CD14-positive monocyte (primary cell): ENCODE measurements around the gene ARMH3. TPM values are rescaled to one million over a fixed set of nuclear protein-coding genes. Genes with fewer than 3 reads are reported as not detected.

ENCODE experiments used
- DNase-seq, 3 donors: peaks; one replicate each; pipeline ENCODE4 v3.0.0-alpha.2; 2011 to 2022
- H2AFZ ChIP-seq: 2 replicates; pipeline ENCODE4 v1.6.0; 2012; ENCODE audit warnings: mild to moderate bottlenecking, low read depth, low read length, inconsistent platforms; ENCODE audit not compliant: insufficient read depth, poor library complexity, severe bottlenecking
- H3K27ac ChIP-seq, 2 donors: 1 replicate in 1 of 2; 2 replicates in 1 of 2; pipeline ENCODE4 v1.5.1; 2012 to 2013; ENCODE audit warnings: low read length in 2 of 2, control low read depth in 1 of 2, inconsistent platforms in 1 of 2, low read depth in 1 of 2, mild to moderate bottlenecking in 1 of 2
- H3K27me3 ChIP-seq, 2 donors: one replicate each; pipeline versions ENCODE4 v1.6.0 to v1.6.1; 2011 to 2013; ENCODE audit warnings: low read length in 2 of 2; ENCODE audit not compliant: control insufficient read depth in 2 of 2, insufficient read depth in 2 of 2
- H3K36me3 ChIP-seq, 2 donors: replicated peaks in 1 of 2; 1 replicate in 1 of 2; 2 replicates in 1 of 2; pipeline versions ENCODE4 v1.5.1 to v1.6.1; 2012 to 2013; ENCODE audit warnings: low read length in 2 of 2, control low read depth in 1 of 2, inconsistent platforms in 1 of 2, mild to moderate bottlenecking in 1 of 2; ENCODE audit not compliant: insufficient read depth in 2 of 2, control insufficient read depth in 1 of 2
- H3K4me1 ChIP-seq, 2 donors: 1 replicate in 1 of 2; 2 replicates in 1 of 2; pipeline versions ENCODE4 v1.5.1 to v1.6.1; 2012 to 2013; ENCODE audit warnings: low read length in 2 of 2, control low read depth in 1 of 2, inconsistent platforms in 1 of 2, mild to moderate bottlenecking in 1 of 2, moderate library complexity in 1 of 2; ENCODE audit not compliant: insufficient read depth in 2 of 2, control insufficient read depth in 1 of 2
- H3K4me2 ChIP-seq: replicated peaks from 2 replicates; pipeline ENCODE3; 2012; ENCODE audit warnings: low read length, moderate library complexity, mild to moderate bottlenecking; ENCODE audit not compliant: poor library complexity, severe bottlenecking; ENCODE audit errors: extremely low read depth
- H3K4me3 ChIP-seq, 3 experiments: fragments of 200-600 bp in 1 of 3; sonication (generic) in 1 of 3; replicated peaks in 1 of 3; 1 replicate in 2 of 3; 2 replicates in 1 of 3; pipeline ENCODE4 v1.5.1; 2011 to 2013; ENCODE audit warnings: low read length in 3 of 3, mild to moderate bottlenecking in 3 of 3, control low read depth in 2 of 3, low read depth in 2 of 3, inconsistent platforms in 1 of 3, moderate library complexity in 1 of 3
- H3K79me2 ChIP-seq: 2 replicates; pipeline ENCODE4 v1.6.0; 2012; ENCODE audit warnings: mild to moderate bottlenecking, control low read depth, inconsistent platforms, low read length, moderate library complexity; ENCODE audit not compliant: insufficient read depth
- H3K9ac ChIP-seq: 2 replicates; pipeline ENCODE4 v1.6.0; 2017; ENCODE audit warnings: low read length, mild to moderate bottlenecking; ENCODE audit not compliant: insufficient read depth, poor library complexity, severe bottlenecking
- H3K9me3 ChIP-seq, 2 donors: replicated peaks in 1 of 2; 1 replicate in 1 of 2; 2 replicates in 1 of 2; pipeline versions ENCODE4 v1.5.1 to v1.6.1; 2012 to 2013; ENCODE audit warnings: low read length in 2 of 2, control low read depth in 1 of 2; ENCODE audit not compliant: control insufficient read depth in 1 of 2, insufficient read depth in 1 of 2
- H4K20me1 ChIP-seq: 2 replicates; pipeline ENCODE4 v1.6.0; 2012; ENCODE audit warnings: mild to moderate bottlenecking, low read length, control low read depth, moderate library complexity; ENCODE audit not compliant: insufficient read depth
- H3K27ac Mint-ChIP-seq, 7 donors: one replicate each; pipeline ENCODE4 v1.8.0; 2020; ENCODE audit warnings: mild to moderate bottlenecking in 7 of 7, mixed read lengths in 7 of 7, moderate library complexity in 6 of 7, inconsistent platforms in 2 of 7
- H3K27me3 Mint-ChIP-seq, 3 donors: one replicate each; pipeline ENCODE4 v1.8.0; 2021 to 2022; ENCODE audit warnings: low read depth in 3 of 3, mild to moderate bottlenecking in 3 of 3, mixed read lengths in 3 of 3, moderate library complexity in 3 of 3, inconsistent platforms in 1 of 3
- H3K36me3 Mint-ChIP-seq, 2 donors: one replicate each; pipeline ENCODE4 v1.8.0; 2020; ENCODE audit warnings: mixed read lengths in 2 of 2, inconsistent platforms in 1 of 2, mild to moderate bottlenecking in 1 of 2
- H3K4me1 Mint-ChIP-seq: one replicate; pipeline ENCODE4 v1.8.0; 2020; ENCODE audit warnings: mild to moderate bottlenecking, mixed read lengths
- H3K4me3 Mint-ChIP-seq, 2 donors: one replicate each; pipeline ENCODE4 v1.8.0; 2020; ENCODE audit warnings: mild to moderate bottlenecking in 2 of 2, mixed read lengths in 2 of 2, moderate library complexity in 1 of 2
- H3K9me3 Mint-ChIP-seq, 7 donors: one replicate each; pipeline ENCODE4 v1.8.0; 2020 to 2022; ENCODE audit warnings: mixed read lengths in 7 of 7, mild to moderate bottlenecking in 6 of 7, moderate library complexity in 6 of 7, inconsistent platforms in 2 of 7
- CTCF ChIP-seq: fragments of 200-600 bp; IDR thresholded peaks from one replicate; pipeline ENCODE4 v1.8.0; 2022; ENCODE audit warnings: antibody characterized with exemption, mild to moderate bottlenecking
- WGBS: methylation state at CpG from one replicate; pipeline ENCODE4 v1.1.5; 2013; ENCODE audit warnings: missing lambda C conversion rate; ENCODE audit not compliant: insufficient coverage; 5-methylcytosine and 5-hydroxymethylcytosine counted together
- intact Hi-C, 2 donors: fragments of 100-400 bp; cut with micrococcal nuclease; formaldehyde crosslinking; loops; one replicate each; pipeline versions ENCODE4 v1.15.0 to v1.15.1; 2023
- polyA plus RNA-seq, 3 donors: library from polyadenylated mRNA; depleted of rRNA in 1 of 3; unstranded in 2 of 3; stranded (reverse) in 1 of 3; fragments of 300-500 nt in 2 of 3; fragments of >200 nt in 1 of 3; fragmentation: Illumina TruSeq in 2 of 3; gene quantifications; 1 replicate in 2 of 3; 2 replicates in 1 of 3; pipeline ENCODE4 v1.2.3, GENCODE V29; 2012 to 2021

ARMH3 gene
- polyA plus RNA-seq, 3 donors, result 20.4 to 26.3 (median 22.1) TPM

DNA sequence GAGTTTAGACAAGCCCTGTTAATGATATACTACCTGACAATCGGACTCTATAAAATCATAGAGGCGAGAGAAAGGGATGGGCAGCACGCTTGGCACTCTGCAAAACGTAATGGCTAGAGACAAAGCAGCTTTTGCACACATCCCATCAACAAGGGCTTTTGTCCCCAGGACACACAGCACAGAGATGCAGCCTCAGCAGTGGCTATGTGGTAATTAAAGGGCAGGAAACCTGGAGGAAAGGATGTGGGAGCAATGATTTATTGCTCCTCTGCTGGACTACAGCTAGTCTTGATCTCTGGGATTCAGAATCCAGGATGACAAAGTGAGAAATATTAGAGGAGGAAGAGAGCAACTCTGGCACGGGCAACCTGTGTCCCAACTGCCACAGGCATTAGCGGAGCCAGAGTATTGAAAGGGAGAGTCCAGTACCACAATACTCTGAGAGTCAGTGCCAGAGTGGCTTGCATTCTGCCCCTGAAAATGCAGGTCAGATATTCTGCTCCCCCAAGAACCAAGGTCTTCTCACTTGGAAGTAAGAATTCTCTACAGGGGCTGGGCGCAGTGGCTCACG, 96.5 kb downstream of the ARMH3 start:
- peaks cover 30 to 86% of the 10 kb centered on the region in 2 donors for H3K36me3 ChIP-seq
- Mint-ChIP-seq H3K4me1 (no peaks in the 10 kb centered on the region), H3K9me3 (no peaks in the 10 kb centered on the region), H3K27me3 (no peaks in the 10 kb centered on the region), H3K4me3 (no peak overlapping the region), H3K27ac (peak overlapping the region in 1 of 7 donors; percentile 52), H3K36me3 (peaks cover 51 to 81% of the 10 kb centered on the region in 2 donors)
- H3K4me3 ChIP-seq, result no peak overlapping the region
- H3K4me2 ChIP-seq, result no peak overlapping the region
- TF ChIP-seq CTCF, result no peak
- no peak overlapping the region for H2AFZ ChIP-seq
- no peaks in the 10 kb centered on the region for H3K79me2 ChIP-seq
- no peak overlapping the region for H3K9ac ChIP-seq
- peaks cover 7% of the 10 kb centered on the region for H4K20me1 ChIP-seq
- 89% methylated on average over 7 of the region's 8 CpGs for WGBS
- H3K27ac ChIP-seq, result no peak overlapping the region
- intact Hi-C loops, result no loop called here
- no peaks in the 10 kb centered on the region for H3K4me1 ChIP-seq
- H3K27me3 ChIP-seq, result no peaks in the 10 kb centered on the region
- no peak for DNase-seq
- H3K9me3 ChIP-seq, result no peaks in the 10 kb centered on the region

GRCh38 chr10:101958691-101959090, 97.3 kb downstream of the ARMH3 start:
- DNase-seq, result no peak
- Histone ChIP-seq H3K79me2 (no peaks in the 10 kb centered on the region), H3K4me2 (no peak overlapping the region), H3K4me3 (no peak overlapping the region), H3K4me1 (no peaks in the 10 kb centered on the region), H4K20me1 (peaks cover 7% of the 10 kb centered on the region), H3K36me3 (peaks cover 38 to 86% of the 10 kb centered on the region in 2 donors), H3K27ac (peak overlapping the region in 1 of 2 donors; percentile 7), H3K9ac (no peak overlapping the region), H2AFZ (no peak overlapping the region), H3K9me3 (no peaks in the 10 kb centered on the region), H3K27me3 (no peaks in the 10 kb centered on the region)
- no peak for TF ChIP-seq CTCF
- Mint-ChIP-seq H3K36me3 (peaks cover 56 to 81% of the 10 kb centered on the region in 2 donors), H3K9me3 (peaks cover 0 to 1% (median 0%) of the 10 kb centered on the region in 7 donors), H3K27ac (peak overlapping the region in 1 of 7 donors; percentile 24), H3K4me1 (no peaks in the 10 kb centered on the region), H3K27me3 (no peaks in the 10 kb centered on the region), H3K4me3 (no peak overlapping the region)
- no CpG with 5 or more reads among the region's 1 CpG for WGBS
- intact Hi-C loops, result no loop called here
